Heart left ventricle (tissue), 16 donors: ENCODE results near the gene LRRC1. TPM values are rescaled to one million over a fixed set of nuclear protein-coding genes. Genes with fewer than 3 reads are reported as not detected.

ENCODE experiments used
- ATAC-seq, 4 donors: fragments of 200-7000 bp; cut with Tn5 transposase; one replicate each; pipeline ENCODE4 v1.9.1; 2020 to 2022; ENCODE audit warnings: moderate library complexity in 4 of 4, mild to moderate bottlenecking in 3 of 4, moderate number of reproducible peaks in 1 of 4
- DNase-seq, 5 donors: peaks; one replicate each; pipeline ENCODE4 v3.0.0-alpha.2; 2020
- H3K27ac ChIP-seq, 12 donors: fragments of 200-600 bp; sonication (generic) in 4 of 12; one replicate each; pipeline versions ENCODE4 v1.5.0 to v1.8.0; 2016 to 2022; ENCODE audit warnings: mild to moderate bottlenecking in 2 of 12
- H3K27me3 ChIP-seq, 9 donors: fragments of 200-600 bp; sonication (generic) in 2 of 9; one replicate each; pipeline versions ENCODE4 v1.5.1 to v1.8.0; 2016 to 2022; ENCODE audit warnings: mild to moderate bottlenecking in 3 of 9
- H3K36me3 ChIP-seq, 9 donors: fragments of 200-600 bp; sonication (generic) in 2 of 9; one replicate each; pipeline versions ENCODE4 v1.5.0 to v1.8.0; 2018 to 2022; ENCODE audit warnings: mild to moderate bottlenecking in 2 of 9
- H3K4me1 ChIP-seq, 12 donors: fragments of 200-600 bp; sonication (generic) in 4 of 12; one replicate each; pipeline versions ENCODE4 v1.5.0 to v1.8.0; 2016 to 2022; ENCODE audit warnings: mild to moderate bottlenecking in 3 of 12
- H3K4me3 ChIP-seq, 12 donors: fragments of 200-600 bp; sonication (generic) in 4 of 12; one replicate each; pipeline versions ENCODE4 v1.5.0 to v1.8.0; 2017 to 2022; ENCODE audit warnings: mild to moderate bottlenecking in 9 of 12, moderate library complexity in 4 of 12
- H3K9me3 ChIP-seq, 12 donors: fragments of 200-600 bp; sonication (generic) in 4 of 12; one replicate each; pipeline versions ENCODE4 v1.5.0 to v1.8.0; 2016 to 2022; ENCODE audit warnings: mild to moderate bottlenecking in 1 of 12
- POLR2A ChIP-seq, 2 donors: fragments of 450-650 bp; IDR thresholded peaks; one replicate each; pipeline ENCODE4 v1.6.1; 2017; ENCODE audit warnings: antibody characterized with exemption in 2 of 2, mild to moderate bottlenecking in 2 of 2, moderate library complexity in 2 of 2
- WGBS, 4 donors: extraction: QIAGEN DNeasy Blood & Tissue Kit in 2 of 4; methylation state at CpG; one replicate each; pipeline versions ENCODE4 v1.1.5 to v1.1.7; 2013 to 2018; 5-methylcytosine and 5-hydroxymethylcytosine counted together
- intact Hi-C, 10 donors: fragments of 100-400 bp; cut with DNase I; formaldehyde crosslinking; loops; one replicate each; pipeline versions ENCODE4 v1.11.1 to v1.14.2; 2022
- long read RNA-seq, 3 donors: library from polyadenylated mRNA; unstranded; transcript quantifications; one replicate each; pipeline ENCODE4 v2.0.0, GENCODE V29; 2020 to 2021
- polyA plus RNA-seq, 2 donors: library from polyadenylated mRNA; stranded (reverse); fragments of 200-250 nt; gene quantifications; one replicate each; pipeline ENCODE4 v1.2.3, GENCODE V29; 2013
- total RNA-seq, 9 donors: library from RNA; depleted of rRNA in 2 of 9; stranded (reverse); fragments of >200 nt in 2 of 9; fragmentation: NEBNext Ultra II Directional in 3 of 9; extraction: Animal tissue kit (Norgen Biotek cat#: 25700) in 3 of 9; gene quantifications; one replicate each; pipeline versions ENCODE4 v1.1.0 to v1.2.4, GENCODE V29; 2016 to 2023
- TF ChIP-seq, protein P1 (sequence below), 12 donors: fragments of 200-600 bp; sonication (generic) in 4 of 12; IDR thresholded peaks; one replicate each; pipeline versions ENCODE4 v1.5.0 to v1.8.0; 2018 to 2022; ENCODE audit warnings: antibody characterized with exemption in 12 of 12, mild to moderate bottlenecking in 5 of 12
- donor health status: ischemic (EF 13 %, LVEDD 7.1; RV severe dilation, severe dysfunction).
- donor health status: healthy with polysubstance abuse.
- donor health status: DM: no; HTN: yes; CAD: no.
- donor health status: DM: no; HTN: no; CAD: no.
- donor health status: ischemic (EF 25% LVEDD 6.9; RV normal size, moderate dysfunction).
- donor health status: ischemic (EF 25% LVEDD 5.7; RV mildly dilated, moderate dysfunction).
- donor health status: healthy.
- donor health status: DM: yes; HTN: yes; CAD: no.
- donor health status: ischemic (EF 35%, LVEDD 5.7; RV mildly dilated, moderate dysfunction).
- donor health status: nonischemic (EF 11% LVEDD 7.7; RV severe dilation, severe dysfunction).
- donor health status: DM: yes; HTN: yes; CAD: no.
- donor health status: PGD.
- donor health status: ischemic (EF 29% LVEDD 5.4; RV normal size, mild dysfunction).
- donor health status: nonischemic (EF 23%, LVEDD 6.1; RV moderate dilation, normal function).

The LRRC1 gene
- total RNA-seq = 10 to 100 TPM in 1 of 9 donors, 1 to 10 TPM in 8; 1.2 to 11.2 (median 3.6) TPM
- polyA plus RNA-seq = 1 to 10 TPM; 2.0 to 2.5 TPM
- long read RNA-seq, donor 1, partial matches to known transcripts = 4 of 11 reads
- long read RNA-seq, donor 1, other reads (novel, unspliced or antisense) = 2 of 11 reads
- long read RNA-seq, donor 2, partial matches to known transcripts = 0 of 2 reads
- long read RNA-seq, donor 2, other reads (novel, unspliced or antisense) = 0 of 2 reads
- long read RNA-seq, donor 3, partial matches to known transcripts = 3 of 13 reads
- long read RNA-seq, donor 3, other reads (novel, unspliced or antisense) = 6 of 13 reads

DNA sequence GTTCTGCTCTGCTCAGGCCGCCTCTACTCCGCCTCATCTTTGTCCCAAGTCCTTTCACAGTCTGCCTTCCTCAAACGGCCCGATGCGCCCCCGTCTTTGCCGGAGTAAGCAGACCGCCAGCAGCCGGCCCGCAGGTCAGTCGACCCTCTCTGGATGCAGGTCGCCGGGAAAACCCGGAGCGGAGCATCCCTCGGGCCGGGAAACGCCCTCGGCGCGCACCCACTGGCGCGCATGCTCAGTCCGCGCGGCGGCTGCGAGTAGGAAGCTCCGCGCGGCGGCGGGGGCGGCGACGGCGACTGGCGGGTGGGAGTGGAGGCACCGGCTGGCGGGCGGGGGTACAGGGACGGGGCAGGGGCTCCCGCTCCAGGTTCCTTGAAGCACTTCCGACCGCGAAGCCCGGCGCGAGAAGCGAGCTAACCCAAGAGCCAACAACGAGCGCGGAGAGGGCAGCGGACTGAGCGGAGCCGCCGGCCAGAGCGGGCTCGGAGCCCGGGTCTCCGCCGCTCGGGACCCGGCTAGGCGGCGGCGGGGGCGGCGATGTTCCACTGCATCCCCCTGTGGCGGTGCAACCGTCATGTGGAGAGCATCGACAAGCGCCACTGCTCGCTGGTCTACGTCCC lies at the start of gene LRRC1:
Gene LRRC1 (plus strand): TSS at position 286 of the 620 bp plus-strand sequence. CDS start 252 bp downstream, at position 538.
- H3K4me3 ChIP-seq = peak within 1 kb of the TSS; percentile 65 to 96 (median 85)
- peaks cover 0 to 6% (median 0%) of the 10 kb centered on the region in 12 donors for H3K9me3 ChIP-seq
- ATAC-seq = peak; percentile 79 to 95 (median 93)
- peak; percentile 92 to 96 (median 93) for DNase-seq
- TF ChIP-seq POLR2A (IDR thresholded peaks at IDR 0.05) = peak in 1 of 2 donors; percentile 61
- TF ChIP-seq, protein P1, sequence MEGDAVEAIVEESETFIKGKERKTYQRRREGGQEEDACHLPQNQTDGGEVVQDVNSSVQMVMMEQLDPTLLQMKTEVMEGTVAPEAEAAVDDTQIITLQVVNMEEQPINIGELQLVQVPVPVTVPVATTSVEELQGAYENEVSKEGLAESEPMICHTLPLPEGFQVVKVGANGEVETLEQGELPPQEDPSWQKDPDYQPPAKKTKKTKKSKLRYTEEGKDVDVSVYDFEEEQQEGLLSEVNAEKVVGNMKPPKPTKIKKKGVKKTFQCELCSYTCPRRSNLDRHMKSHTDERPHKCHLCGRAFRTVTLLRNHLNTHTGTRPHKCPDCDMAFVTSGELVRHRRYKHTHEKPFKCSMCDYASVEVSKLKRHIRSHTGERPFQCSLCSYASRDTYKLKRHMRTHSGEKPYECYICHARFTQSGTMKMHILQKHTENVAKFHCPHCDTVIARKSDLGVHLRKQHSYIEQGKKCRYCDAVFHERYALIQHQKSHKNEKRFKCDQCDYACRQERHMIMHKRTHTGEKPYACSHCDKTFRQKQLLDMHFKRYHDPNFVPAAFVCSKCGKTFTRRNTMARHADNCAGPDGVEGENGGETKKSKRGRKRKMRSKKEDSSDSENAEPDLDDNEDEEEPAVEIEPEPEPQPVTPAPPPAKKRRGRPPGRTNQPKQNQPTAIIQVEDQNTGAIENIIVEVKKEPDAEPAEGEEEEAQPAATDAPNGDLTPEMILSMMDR (IDR thresholded peaks at IDR 0.05) = no peak
- H3K36me3 ChIP-seq = no peaks in the 10 kb centered on the region
- peaks cover 0 to 3% (median 0%) of the 10 kb centered on the region in 9 donors for H3K27me3 ChIP-seq
- peak within 1 kb of the TSS; percentile 47 to 89 (median 78) for H3K27ac ChIP-seq
- 0 to 1% (median 0%) methylated on average over 18 to 75 of the region's 75 CpGs for WGBS, 4 donors
- peaks cover 0 to 24% (median 11%) of the 10 kb centered on the region in 12 donors for H3K4me1 ChIP-seq
- intact Hi-C loops = loop anchor here (1.0 to 10.0 kb wide), 7 partner anchors 42 to 250 kb away; partner anchors contain the start of gene GCLC (in 1 of the 10)

DNA sequence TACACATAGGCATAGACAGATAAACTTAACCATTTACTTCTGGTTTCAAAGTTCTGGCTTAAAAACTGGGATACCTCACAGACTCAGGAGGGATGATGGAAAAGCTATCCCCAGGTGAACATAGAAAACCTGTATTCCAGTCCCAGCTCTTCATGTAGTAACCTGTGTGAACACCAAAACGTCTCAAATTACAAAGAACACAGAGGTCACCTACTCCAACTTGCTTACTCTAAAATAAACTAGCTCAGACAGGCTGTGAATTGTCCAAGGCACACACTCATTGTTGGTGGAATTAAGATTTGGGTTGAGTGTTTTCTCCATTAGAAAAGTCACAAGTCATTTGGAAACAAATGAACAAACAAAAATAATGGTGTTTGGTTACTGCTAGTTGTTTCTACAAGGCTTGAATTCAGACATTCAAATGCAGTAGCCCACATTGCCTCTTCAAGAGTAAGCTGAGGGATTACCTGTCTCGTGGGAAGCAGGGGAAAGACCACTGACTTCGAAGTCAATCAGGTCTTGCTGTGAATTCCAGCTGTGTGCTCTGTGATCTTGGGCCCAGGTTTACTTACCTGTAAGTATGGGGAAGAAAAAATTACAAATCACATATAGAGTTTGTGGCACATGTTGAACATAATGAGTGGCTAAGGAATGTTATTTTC lies 48.2 kb upstream of the LRRC1 start:
- no peaks in the 10 kb centered on the region for H3K4me1 ChIP-seq
- TF ChIP-seq, protein P1 (IDR thresholded peaks at IDR 0.05) = no peak
- TF ChIP-seq POLR2A (IDR thresholded peaks at IDR 0.05) = no peak
- H3K27ac ChIP-seq = no peak overlapping the region
- H3K36me3 ChIP-seq = no peaks in the 10 kb centered on the region
- DNase-seq = no peak
- H3K27me3 ChIP-seq = no peaks in the 10 kb centered on the region
- H3K4me3 ChIP-seq = no peak overlapping the region
- intact Hi-C loops = no loop called here
- no peaks in the 10 kb centered on the region for H3K9me3 ChIP-seq
- no peak for ATAC-seq
- 31 to 51% (median 40%) methylated on average over 3 of the region's 3 CpGs for WGBS, 4 donors

DNA sequence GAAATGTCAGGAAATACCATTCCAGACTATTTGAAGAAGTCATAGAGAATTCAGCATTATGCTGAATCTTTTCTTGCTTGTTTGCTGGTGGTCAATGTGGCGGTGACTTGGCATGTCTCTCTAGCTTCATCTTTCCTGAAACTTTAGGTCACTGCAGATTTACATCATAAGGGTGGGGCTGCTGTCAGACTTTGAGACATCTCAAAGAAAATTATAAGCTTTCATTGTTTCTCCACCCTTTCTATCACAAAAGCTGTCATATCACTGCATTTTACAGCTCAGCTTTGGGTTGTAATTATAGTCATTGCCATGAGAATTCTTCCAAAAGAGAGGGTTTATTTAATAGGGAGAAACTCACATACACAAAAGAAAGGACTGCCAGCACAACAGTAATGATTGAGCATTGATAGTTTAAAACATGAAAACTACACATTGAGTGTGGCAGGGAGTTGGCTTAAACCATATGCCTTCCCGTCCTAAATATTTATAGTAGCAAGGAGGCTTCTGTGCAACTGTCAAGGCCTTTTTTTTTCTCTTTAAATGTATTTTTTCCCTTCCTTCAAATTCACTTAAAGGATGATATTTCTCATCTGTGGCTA lies 44.7 kb upstream of the LRRC1 start:
- no peaks in the 10 kb centered on the region for H3K4me1 ChIP-seq
- H3K9me3 ChIP-seq = no peaks in the 10 kb centered on the region
- no peak for DNase-seq
- H3K27me3 ChIP-seq = no peaks in the 10 kb centered on the region
- intact Hi-C loops = no loop called here
- no peak overlapping the region for H3K27ac ChIP-seq
- TF ChIP-seq, protein P1 (IDR thresholded peaks at IDR 0.05) = no peak
- no peak overlapping the region for H3K4me3 ChIP-seq
- 79 to 85% (median 82%) methylated on average over 2 of the region's 2 CpGs for WGBS, 4 donors
- ATAC-seq = no peak
- H3K36me3 ChIP-seq = no peaks in the 10 kb centered on the region

DNA sequence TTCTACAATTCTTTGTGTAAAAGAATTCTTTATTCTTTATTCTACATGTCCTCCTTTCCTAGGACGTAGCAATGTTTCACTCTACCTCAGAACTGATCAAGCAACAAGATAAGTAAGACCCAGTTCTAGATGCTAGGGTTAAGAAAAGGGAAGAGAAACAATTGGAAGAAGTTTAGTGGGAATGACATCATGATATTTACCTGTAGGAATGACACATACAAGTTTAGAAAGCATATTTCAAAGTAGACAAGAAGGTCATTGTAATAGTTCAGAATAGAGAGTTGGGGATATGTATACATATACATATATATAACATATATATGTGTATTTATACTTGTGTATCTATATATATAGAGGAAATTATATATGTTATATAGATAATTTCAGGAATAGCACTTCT lies 43.4 kb upstream of the LRRC1 start:
- intact Hi-C loops = no loop called here
- DNase-seq = no peak

More for the DNA sequence above, 43.4 kb upstream of the LRRC1 start:
- 0 to 89% (median 23%) methylated on average over 1 of the region's 1 CpG for WGBS, 4 donors
- no peak for ATAC-seq
- Histone ChIP-seq H3K36me3 (no peaks in the 10 kb centered on the region), H3K4me3 (no peak overlapping the region), H3K9me3 (no peaks in the 10 kb centered on the region), H3K27ac (no peak overlapping the region), H3K4me1 (no peaks in the 10 kb centered on the region), H3K27me3 (no peaks in the 10 kb centered on the region)
- no peak for TF ChIP-seq POLR2A (IDR thresholded peaks at IDR 0.05)
- TF ChIP-seq, protein P1 (IDR thresholded peaks at IDR 0.05) = no peak
